HEK293 (cell line): ENCODE results near the gene CLTB.

ENCODE experiments used
- CTCF ChIA-PET: fragments of 350-600 bp; formaldehyde crosslinking; extraction: SDS; loops from one replicate; lab custom pipeline; 2021; ENCODE audit warnings: antibody characterized with exemption; lab: Yijun Ruan, JAX
- POLR2A ChIA-PET: fragments of 300-600 bp; formaldehyde crosslinking; extraction: SDS; loops from one replicate; lab custom pipeline; 2020; ENCODE audit warnings: antibody characterized with exemption, inconsistent platforms; lab: Yijun Ruan, JAX
- H3K27ac ChIP-seq: fragments of 200-500 bp; sonication (Bioruptor generic); 2 replicates; pipeline ENCODE4 v1.5.1; 2014; ENCODE audit warnings: low read depth, low read length, control low read depth, inconsistent platforms; ENCODE audit errors: extremely low read depth
- H3K36me3 ChIP-seq, 2 experiments: fragments of 200-500 bp in 1 of 2; sonication (Bioruptor generic) in 1 of 2; 1 replicate in 1 of 2; 2 replicates in 1 of 2; pipeline ENCODE4 v1.5.1; 2014 to 2017; ENCODE audit warnings: inconsistent platforms in 2 of 2, low read length in 2 of 2; ENCODE audit not compliant: control insufficient read depth in 2 of 2, insufficient read depth in 1 of 2
- H3K4me1 ChIP-seq: fragments of 200-500 bp; sonication (Bioruptor generic); 2 replicates; pipeline ENCODE4 v1.5.1; 2014; ENCODE audit warnings: mild to moderate bottlenecking, low read length, inconsistent platforms; ENCODE audit not compliant: control insufficient read depth, insufficient read depth
- H3K4me3 ChIP-seq: 2 replicates; pipeline ENCODE4 v1.5.1; 2011; ENCODE audit warnings: low read depth, mild to moderate bottlenecking, control low read depth, low read length, moderate library complexity
- H3K9me3 ChIP-seq: fragments of 200-500 bp; sonication (Bioruptor generic); 2 replicates; pipeline ENCODE4 v1.5.1; 2014; ENCODE audit warnings: low read depth, low read length, inconsistent platforms; ENCODE audit not compliant: control insufficient read depth, insufficient read depth
- CTCF ChIP-seq: fragments of 450-650 bp; formaldehyde crosslinking; IDR thresholded peaks from 2 replicates; pipeline ENCODE4 v1.5.1; 2016; ENCODE audit warnings: missing biosample characterization, missing genetic modification characterization
- EGR2 ChIP-seq: fragments of 450-650 bp; formaldehyde crosslinking; IDR thresholded peaks from 2 replicates; pipeline ENCODE4 v1.5.1; 2016; ENCODE audit warnings: low read depth, missing biosample characterization, missing genetic modification characterization
- GLI2 ChIP-seq: fragments of 450-650 bp; formaldehyde crosslinking; IDR thresholded peaks from 2 replicates; pipeline ENCODE4; 2017; ENCODE audit warnings: missing biosample characterization, missing genetic modification characterization, low read depth, borderline replicate concordance
- KLF1 ChIP-seq: fragments of 450-650 bp; formaldehyde crosslinking; IDR thresholded peaks from 2 replicates; pipeline ENCODE4 v1.5.1; 2016; ENCODE audit warnings: missing biosample characterization, missing genetic modification characterization
- PATZ1 ChIP-seq: fragments of 450-650 bp; formaldehyde crosslinking; IDR thresholded peaks from 2 replicates; pipeline ENCODE4 v1.5.1; 2016; ENCODE audit warnings: missing biosample characterization, missing genetic modification characterization
- PRDM1 ChIP-seq: fragments of 450-650 bp; formaldehyde crosslinking; IDR thresholded peaks from 2 replicates; pipeline ENCODE4; 2016; ENCODE audit warnings: missing biosample characterization, missing genetic modification characterization
- ZBTB17 ChIP-seq: fragments of 450-650 bp; formaldehyde crosslinking; IDR thresholded peaks from 2 replicates; pipeline ENCODE4 v1.5.1; 2016; ENCODE audit warnings: missing biosample characterization, missing genetic modification characterization
- ZBTB20 ChIP-seq: fragments of 450-650 bp; formaldehyde crosslinking; IDR thresholded peaks from 2 replicates; pipeline ENCODE4 v1.5.1; 2016; ENCODE audit warnings: missing biosample characterization, missing genetic modification characterization
- ZNF10 ChIP-seq: fragments of 450-650 bp; formaldehyde crosslinking; IDR thresholded peaks from 2 replicates; pipeline ENCODE4 v1.5.1; 2017; ENCODE audit warnings: missing biosample characterization, missing genetic modification characterization
- ZNF175 ChIP-seq: fragments of 450-650 bp; formaldehyde crosslinking; IDR thresholded peaks from 2 replicates; pipeline ENCODE4 v1.5.1; 2016; ENCODE audit warnings: missing biosample characterization, missing genetic modification characterization
- ZNF239 ChIP-seq: fragments of 450-650 bp; formaldehyde crosslinking; IDR thresholded peaks from 2 replicates; pipeline ENCODE4 v1.5.1; 2016; ENCODE audit warnings: missing biosample characterization, missing genetic modification characterization
- ZNF335 ChIP-seq: fragments of 450-650 bp; formaldehyde crosslinking; conservative IDR thresholded peaks from 2 replicates; pipeline ENCODE4 v1.5.1; 2016; ENCODE audit warnings: missing biosample characterization, missing genetic modification characterization
- ZNF600 ChIP-seq: fragments of 450-650 bp; formaldehyde crosslinking; IDR thresholded peaks from 2 replicates; pipeline ENCODE4 v1.5.1; 2016; ENCODE audit warnings: missing biosample characterization, missing genetic modification characterization
- ZNF629 ChIP-seq: fragments of 450-650 bp; formaldehyde crosslinking; IDR thresholded peaks from 2 replicates; pipeline ENCODE4 v1.5.1; 2017; ENCODE audit warnings: missing biosample characterization, missing genetic modification characterization
- ZNF785 ChIP-seq: fragments of 450-650 bp; formaldehyde crosslinking; IDR thresholded peaks from 2 replicates; pipeline ENCODE4 v1.5.1; 2016; ENCODE audit warnings: missing biosample characterization, missing genetic modification characterization
- TF ChIP-seq, protein P1 (sequence below): fragments of 450-650 bp; formaldehyde crosslinking; IDR thresholded peaks from 2 replicates; pipeline ENCODE4 v1.5.1; 2017; ENCODE audit warnings: missing biosample characterization, missing genetic modification characterization
- TF ChIP-seq, protein P2 (sequence below): fragments of 450-650 bp; formaldehyde crosslinking; IDR thresholded peaks from 2 replicates; pipeline ENCODE4 v1.5.1; 2016; ENCODE audit warnings: missing biosample characterization, missing genetic modification characterization, borderline replicate concordance
- TF ChIP-seq, protein P3 (sequence below): fragments of 450-650 bp; formaldehyde crosslinking; IDR thresholded peaks from 2 replicates; pipeline ENCODE4 v1.5.1; 2017; ENCODE audit warnings: missing biosample characterization, missing genetic modification characterization

Gene CLTB

GRCh38 chr5:176400382-176401156, 15.8 kb downstream of the CLTB start:
- H3K36me3 ChIP-seq = peaks cover 0 to 10% of the 10 kb centered on the region in 2 experiments; a peak in 2 of 3 replicates
- H3K27ac ChIP-seq = no peak overlapping the region
- TF ChIP-seq ZNF239 (tag by site-specific recombination) = no peak
- peak; percentile 99 for TF ChIP-seq KLF1 (tag by site-specific recombination)
- POLR2A ChIA-PET = interaction anchor here (0.6 kb wide), 1 partner anchor 11 kb away, joined by 3 read pairs; no protein-coding TSS in a partner anchor
- CTCF ChIA-PET = interaction anchor here (0.7 kb wide), 1 partner anchor 264 kb away, joined by 3 read pairs; no protein-coding TSS in a partner anchor
- H3K4me3 ChIP-seq = no peak overlapping the region
- H3K4me1 ChIP-seq = 0 out of 2 replicates have a peak, but pooled peaks cover 3% of the 10 kb centered on the region
- H3K9me3 ChIP-seq = no peaks in the 10 kb centered on the region

DNA sequence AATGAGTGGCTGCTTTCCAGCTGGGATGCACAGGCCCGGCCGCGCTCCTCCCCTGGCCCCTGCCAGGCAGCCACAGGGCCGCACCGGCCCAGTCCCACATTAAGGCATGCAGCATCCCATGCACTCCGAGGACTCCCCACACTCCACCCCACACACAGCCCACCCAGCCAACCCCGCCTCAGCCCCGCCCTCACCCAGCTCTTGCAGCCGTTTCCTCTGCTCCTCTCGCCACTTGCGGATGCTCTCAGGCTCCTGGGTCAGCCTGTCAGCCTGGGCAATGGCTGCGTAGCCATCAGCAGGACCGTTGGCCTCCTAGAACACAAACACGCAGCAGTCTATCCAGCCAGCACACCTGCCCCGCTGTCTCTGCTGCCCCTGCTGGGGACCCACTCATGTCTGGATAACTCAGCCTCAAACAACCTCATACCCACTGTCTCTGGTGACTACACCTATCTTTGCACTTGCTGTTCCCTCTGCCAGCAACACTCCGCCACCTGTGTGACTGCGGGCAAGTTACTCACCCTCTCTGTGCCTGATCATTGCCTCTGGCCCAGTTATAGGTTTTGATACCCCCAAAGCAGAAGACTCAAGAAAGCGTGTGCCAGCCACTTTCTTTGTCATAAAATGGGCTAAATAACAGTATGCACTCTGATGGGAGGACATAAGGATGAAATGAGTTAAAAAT, 18.5 kb downstream of the CLTB start:
- H3K4me3 ChIP-seq = no peak overlapping the region
- 0 out of 2 replicates have a peak, but pooled peaks cover 3% of the 10 kb centered on the region for H3K4me1 ChIP-seq
- POLR2A ChIA-PET = no interaction called here
- no peaks in the 10 kb centered on the region for H3K9me3 ChIP-seq
- no peak for TF ChIP-seq ZNF175 (tag by site-specific recombination)
- no peak for TF ChIP-seq GLI2 (tag by site-specific recombination)
- peak; percentile 18; the same call in 1 of the 2 replicates for TF ChIP-seq CTCF
- TF ChIP-seq KLF1 (tag by site-specific recombination) = peak; percentile 83
- TF ChIP-seq EGR2 (tag by site-specific recombination) = peak; percentile 47; the same call in 1 of the 2 replicates
- TF ChIP-seq, all 188 proteins: peak for 3
- peaks cover 0 to 25% of the 10 kb centered on the region in 2 experiments; a peak in 2 of 3 replicates for H3K36me3 ChIP-seq
- CTCF ChIA-PET = interaction anchor here (0.5 kb wide), 1 partner anchor 61 kb away, joined by 3 read pairs; no protein-coding TSS in a partner anchor
- H3K27ac ChIP-seq = no peak overlapping the region

DNA sequence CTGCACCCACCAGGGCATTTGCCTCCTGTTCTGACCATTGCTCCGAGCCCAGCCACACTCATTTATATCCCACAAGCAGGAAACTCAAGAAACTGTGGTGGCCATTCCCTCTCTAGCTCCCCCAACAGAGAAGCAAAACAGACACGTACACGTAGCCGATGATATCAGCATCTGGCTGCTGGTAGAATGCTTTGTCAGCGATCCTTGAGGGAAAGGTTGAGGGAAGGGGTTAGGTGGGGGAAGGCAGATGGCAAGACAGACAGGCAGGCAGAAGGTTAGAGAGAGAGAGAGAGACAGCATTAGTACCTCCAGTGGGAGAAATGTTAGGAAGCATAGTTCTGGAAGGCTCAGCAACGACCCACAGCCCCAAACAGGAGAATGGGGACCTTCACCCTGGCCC, 20.0 kb downstream of the CLTB start:
- Histone ChIP-seq H3K4me1 (0 out of 2 replicates have a peak, but pooled peaks cover 3% of the 10 kb centered on the region), H3K4me3 (no peak overlapping the region), H3K27ac (no peak overlapping the region), H3K9me3 (no peaks in the 10 kb centered on the region), H3K36me3 (peaks cover 0 to 40% of the 10 kb centered on the region in 2 experiments; a peak in 2 of 3 replicates)
- peak; percentile 36; the same call in 1 of the 2 replicates for TF ChIP-seq ZNF629 (tag by site-specific recombination)
- TF ChIP-seq, protein P1, sequence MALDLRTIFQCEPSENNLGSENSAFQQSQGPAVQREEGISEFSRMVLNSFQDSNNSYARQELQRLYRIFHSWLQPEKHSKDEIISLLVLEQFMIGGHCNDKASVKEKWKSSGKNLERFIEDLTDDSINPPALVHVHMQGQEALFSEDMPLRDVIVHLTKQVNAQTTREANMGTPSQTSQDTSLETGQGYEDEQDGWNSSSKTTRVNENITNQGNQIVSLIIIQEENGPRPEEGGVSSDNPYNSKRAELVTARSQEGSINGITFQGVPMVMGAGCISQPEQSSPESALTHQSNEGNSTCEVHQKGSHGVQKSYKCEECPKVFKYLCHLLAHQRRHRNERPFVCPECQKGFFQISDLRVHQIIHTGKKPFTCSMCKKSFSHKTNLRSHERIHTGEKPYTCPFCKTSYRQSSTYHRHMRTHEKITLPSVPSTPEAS (tag by site-specific recombination) = no peak
- TF ChIP-seq, protein P2, sequence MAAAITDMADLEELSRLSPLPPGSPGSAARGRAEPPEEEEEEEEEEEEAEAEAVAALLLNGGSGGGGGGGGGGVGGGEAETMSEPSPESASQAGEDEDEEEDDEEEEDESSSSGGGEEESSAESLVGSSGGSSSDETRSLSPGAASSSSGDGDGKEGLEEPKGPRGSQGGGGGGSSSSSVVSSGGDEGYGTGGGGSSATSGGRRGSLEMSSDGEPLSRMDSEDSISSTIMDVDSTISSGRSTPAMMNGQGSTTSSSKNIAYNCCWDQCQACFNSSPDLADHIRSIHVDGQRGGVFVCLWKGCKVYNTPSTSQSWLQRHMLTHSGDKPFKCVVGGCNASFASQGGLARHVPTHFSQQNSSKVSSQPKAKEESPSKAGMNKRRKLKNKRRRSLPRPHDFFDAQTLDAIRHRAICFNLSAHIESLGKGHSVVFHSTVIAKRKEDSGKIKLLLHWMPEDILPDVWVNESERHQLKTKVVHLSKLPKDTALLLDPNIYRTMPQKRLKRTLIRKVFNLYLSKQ = no peak
- TF ChIP-seq, protein P3, sequence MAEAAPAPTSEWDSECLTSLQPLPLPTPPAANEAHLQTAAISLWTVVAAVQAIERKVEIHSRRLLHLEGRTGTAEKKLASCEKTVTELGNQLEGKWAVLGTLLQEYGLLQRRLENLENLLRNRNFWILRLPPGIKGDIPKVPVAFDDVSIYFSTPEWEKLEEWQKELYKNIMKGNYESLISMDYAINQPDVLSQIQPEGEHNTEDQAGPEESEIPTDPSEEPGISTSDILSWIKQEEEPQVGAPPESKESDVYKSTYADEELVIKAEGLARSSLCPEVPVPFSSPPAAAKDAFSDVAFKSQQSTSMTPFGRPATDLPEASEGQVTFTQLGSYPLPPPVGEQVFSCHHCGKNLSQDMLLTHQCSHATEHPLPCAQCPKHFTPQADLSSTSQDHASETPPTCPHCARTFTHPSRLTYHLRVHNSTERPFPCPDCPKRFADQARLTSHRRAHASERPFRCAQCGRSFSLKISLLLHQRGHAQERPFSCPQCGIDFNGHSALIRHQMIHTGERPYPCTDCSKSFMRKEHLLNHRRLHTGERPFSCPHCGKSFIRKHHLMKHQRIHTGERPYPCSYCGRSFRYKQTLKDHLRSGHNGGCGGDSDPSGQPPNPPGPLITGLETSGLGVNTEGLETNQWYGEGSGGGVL (tag by site-specific recombination) = peak; percentile 75
- TF ChIP-seq PRDM1 (tag by site-specific recombination) = peak; percentile 93
- TF ChIP-seq PATZ1 = peak; percentile 49; the same call in 1 of the 2 replicates
- TF ChIP-seq ZNF785 = no peak
- no peak for TF ChIP-seq ZNF10 (tag by site-specific recombination)
- peak; percentile 60 for TF ChIP-seq ZBTB17 (tag by site-specific recombination)
- TF ChIP-seq ZBTB20 (tag by site-specific recombination) = no peak
- TF ChIP-seq ZNF335 (tag by site-specific recombination) = peak; percentile 32; the same call in 1 of the 2 replicates
- 0 out of 2 replicates have a peak, but pooled peaks have one; percentile 38 for TF ChIP-seq ZNF600
- ChIA-PET POLR2A (no interaction called here), CTCF (no interaction called here)
